22Rv1 (cell line): ENCODE results near the gene CX3CL1.

Source experiments
- H3K27ac ChIP-seq: fragments of 450-650 bp; 2 replicates; pipeline ENCODE4 v1.5.1; 2017
- CTCF ChIP-seq: fragments of 450-650 bp; IDR thresholded peaks from 2 replicates; pipeline ENCODE4 v1.5.1; 2017; ENCODE audit warnings: mild to moderate bottlenecking
- ZFX ChIP-seq: fragments of 450-650 bp; IDR thresholded peaks from 2 replicates; pipeline ENCODE4 v1.6.1; 2017; ENCODE audit warnings: antibody characterized with exemption, borderline replicate concordance

The CX3CL1 gene

GRCh38 chr16:57349212-57350031 is 22.9 kb upstream of the CX3CL1 start:
- no peak for TF ChIP-seq CTCF
- no peak overlapping the region for H3K27ac ChIP-seq

- no peak overlapping the region for H3K27ac ChIP-seq
- TF ChIP-seq CTCF (no peak), ZFX (no peak)
Observed at GRCh38 chr16:57352636-57353047, 19.6 kb upstream of the CX3CL1 start.

GRCh38 chr16:57354311-57354710 is 18.0 kb upstream of the CX3CL1 start:
- no peak overlapping the region for H3K27ac ChIP-seq
- TF ChIP-seq CTCF, result no peak
- TF ChIP-seq ZFX, result no peak

GRCh38 chr16:57355898-57356414 is 16.3 kb upstream of the CX3CL1 start:
- TF ChIP-seq ZFX (no peak), CTCF (no peak)
- no peak overlapping the region for H3K27ac ChIP-seq

- no peak overlapping the region for H3K27ac ChIP-seq
- TF ChIP-seq ZFX (no peak), CTCF (no peak)
Observed at GRCh38 chr16:57356547-57356946, 15.7 kb upstream of the CX3CL1 start.

GRCh38 chr16:57357330-57358085 is 14.8 kb upstream of the CX3CL1 start:
- no peak overlapping the region for H3K27ac ChIP-seq
- TF ChIP-seq CTCF (no peak), ZFX (no peak)

DNA sequence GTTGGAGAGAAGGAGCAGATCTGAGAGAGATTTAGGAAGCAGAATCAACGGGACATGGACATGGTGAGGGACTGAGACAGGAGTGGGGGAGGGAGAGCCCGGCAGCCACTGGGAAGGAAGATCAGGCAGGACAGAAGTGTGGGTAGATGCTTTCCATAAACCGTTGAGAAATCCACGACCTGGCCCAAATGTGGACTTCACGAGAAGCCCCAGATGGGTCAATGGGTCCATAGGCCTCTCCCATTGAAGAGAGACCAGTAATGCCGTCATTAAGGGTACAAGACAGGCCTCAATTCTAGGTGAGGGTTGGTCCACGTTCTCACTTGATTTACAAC is 14.2 kb upstream of the CX3CL1 start:
- TF ChIP-seq ZFX (no peak), CTCF (no peak)
- H3K27ac ChIP-seq, result no peak overlapping the region
